HG03457 (cell line): ENCODE data around the gene PDE11A.

ENCODE experiments used
- ATAC-seq: cut with Tn5 transposase; IDR thresholded peaks from one replicate; pipeline ENCODE4 v1.9.1; 2021; ENCODE audit warnings: moderate number of reproducible peaks; ENCODE audit not compliant: unreplicated experiment

Gene PDE11A

GRCh38 chr2:177771191-177771590 lies 301.4 kb downstream of the PDE11A start:
- no peak for ATAC-seq

GRCh38 chr2:177767768-177768167 lies 304.8 kb downstream of the PDE11A start:
- ATAC-seq, result no peak

- no peak for ATAC-seq
These were observed 306.9 kb downstream of the PDE11A start for GRCh38 chr2:177765698-177766097.

- ATAC-seq, result peak; percentile 98
These were observed 308.9 kb downstream of the PDE11A start for GRCh38 chr2:177763531-177764265.

GRCh38 chr2:177759443-177759842 lies 313.1 kb downstream of the PDE11A start:
- ATAC-seq, result no peak

- no peak for ATAC-seq
These were observed 313.8 kb downstream of the PDE11A start for GRCh38 chr2:177758591-177759371.

- no peak for ATAC-seq
These were observed 316.2 kb downstream of the PDE11A start for GRCh38 chr2:177756336-177756735.

GRCh38 chr2:177754492-177754873 lies 318.1 kb downstream of the PDE11A start:
- ATAC-seq, result no peak

GRCh38 chr2:177753682-177754491 lies 318.7 kb downstream of the PDE11A start:
- no peak for ATAC-seq

- no peak for ATAC-seq
These were observed 324.2 kb downstream of the PDE11A start for GRCh38 chr2:177748360-177748759.

GRCh38 chr2:177747384-177747783 lies 325.2 kb downstream of the PDE11A start:
- no peak for ATAC-seq

GRCh38 chr2:177746358-177746757 lies 326.2 kb downstream of the PDE11A start:
- no peak for ATAC-seq

- ATAC-seq, result no peak
These were observed 327.0 kb downstream of the PDE11A start for GRCh38 chr2:177745531-177745930.

- ATAC-seq, result no peak
These were observed 329.7 kb downstream of the PDE11A start for GRCh38 chr2:177742851-177743250.

GRCh38 chr2:177741866-177742265 lies 330.7 kb downstream of the PDE11A start:
- ATAC-seq, result no peak

GRCh38 chr2:177740700-177741099 lies 331.9 kb downstream of the PDE11A start:
- ATAC-seq, result no peak

- ATAC-seq, result no peak
These were observed 333.9 kb downstream of the PDE11A start for GRCh38 chr2:177738461-177739235.

- no peak for ATAC-seq
These were observed 337.2 kb downstream of the PDE11A start for GRCh38 chr2:177735318-177735803.

GRCh38 chr2:177733322-177733855 lies 339.2 kb downstream of the PDE11A start:
- ATAC-seq, result no peak

GRCh38 chr2:177731384-177731783 lies 341.2 kb downstream of the PDE11A start:
- no peak for ATAC-seq
